SH-SY5Y (cell line): ENCODE results near the gene ARL6IP6.

ENCODE experiments used
- GATA2 ChIP-seq: IDR thresholded peaks from 2 replicates; pipeline ENCODE4 v1.6.1; 2011; ENCODE audit warnings: mild to moderate bottlenecking, low read depth, low read length
- GATA3 ChIP-seq: IDR thresholded peaks from 2 replicates; pipeline ENCODE4 v1.6.1; 2011; ENCODE audit warnings: low read depth, mild to moderate bottlenecking, low read length, moderate library complexity

DNA sequence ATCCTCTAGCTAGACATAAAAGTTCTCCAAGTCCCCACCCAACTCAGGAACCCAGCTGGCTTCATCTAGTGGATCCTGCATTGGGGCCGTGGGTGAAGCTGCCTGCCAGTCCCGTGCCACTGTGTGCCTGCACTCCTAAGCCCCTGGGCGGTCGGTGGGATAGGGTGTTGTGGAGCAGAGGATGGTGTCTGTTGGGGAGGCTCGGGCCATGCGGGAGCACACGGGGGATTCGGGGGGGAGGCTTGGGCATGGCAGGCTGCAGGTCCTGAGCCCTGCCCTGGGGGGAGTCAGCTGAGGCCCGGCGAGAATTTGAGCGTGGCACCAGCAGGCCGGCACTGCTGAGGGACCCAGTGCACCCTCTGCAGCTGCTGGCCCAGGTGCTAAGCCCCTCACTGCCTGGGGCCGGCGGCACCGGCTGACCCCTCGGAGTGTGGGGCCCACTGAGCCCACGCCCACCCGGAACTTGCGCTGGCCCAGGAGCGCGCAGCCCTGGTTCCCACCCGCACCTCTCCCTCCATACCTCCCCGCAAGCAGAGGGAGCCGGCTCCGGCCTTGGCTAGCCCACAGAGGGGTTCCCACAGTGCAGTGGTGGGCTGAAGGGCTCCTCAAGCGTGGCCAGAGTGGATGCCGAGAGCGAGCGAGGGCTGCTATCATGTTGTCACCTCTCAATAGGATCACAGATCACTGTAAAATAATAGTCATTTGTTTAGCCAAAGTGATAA lies 86.4 kb downstream of the ARL6IP6 start:
- TF ChIP-seq GATA2 = no peak
- no peak for TF ChIP-seq GATA3
